K562 (cell line): ENCODE results near the gene FHIP1B. TPM values are rescaled to one million over a fixed set of nuclear protein-coding genes. Genes with fewer than 3 reads are reported as not detected.

Experiments used
- ATAC-seq: fragments of 200-7000 bp; cut with Tn5 transposase; 3 replicates; pipeline ENCODE4 v1.9.1; 2020; ENCODE audit warnings: moderate library complexity
- BruUV-seq: library from RNA; stranded (reverse); fragments of 400-500 nt; replicated peaks from 2 replicates; lab custom pipeline; 2021; lab: Mats Ljungman, UMichigan
- CTCF ChIA-PET: fragments of 300-600 bp; formaldehyde crosslinking; extraction: SDS; loops from one replicate; lab custom pipeline; 2021; ENCODE audit warnings: low intra/inter-chr PET ratio; lab: Yijun Ruan, JAX
- POLR2A ChIA-PET: fragments of 300-600, 350-650 bp; sonication (Branson Sonifier 250); formaldehyde crosslinking; extraction: SDS; loops from one replicate; lab custom pipeline; 2021; ENCODE audit warnings: antibody characterized with exemption, inconsistent platforms; lab: Yijun Ruan, JAX
- DNase-seq, 4 experiments: peaks; one replicate each; pipeline versions ENCODE4 v3.0.0 to v3.0.0-alpha.2; 2011 to 2018; ENCODE audit warnings: low spot score in 3 of 4, mixed read lengths in 3 of 4; ENCODE audit errors: extremely low read depth in 1 of 4
- FAIRE-seq: peaks from 2 replicates; lab custom pipeline; 2011; peaks lifted over from hg19 to GRCh38; lab: Jason Lieb, UNC
- H2AFZ ChIP-seq: 2 replicates; pipeline ENCODE4 v1.6.0; 2011; ENCODE audit warnings: low read depth, low read length, control low read depth, inconsistent platforms
- H3K27ac ChIP-seq: fragments of 200-600 bp; 3 replicates; pipeline ENCODE4 v1.8.0; 2011; ENCODE audit warnings: low read depth, mild to moderate bottlenecking, control low read depth, inconsistent platforms, low read length, moderate library complexity, mixed read lengths; ENCODE audit errors: extremely low read depth
- H3K27me3 ChIP-seq, 2 experiments: fragments of 300-600 bp in 1 of 2; 2 replicates in 1 of 2; 3 replicates in 1 of 2; pipeline versions ENCODE4 v1.6.0 to v1.8.0; 2011; ENCODE audit warnings: inconsistent platforms in 2 of 2, low read length in 2 of 2, mild to moderate bottlenecking in 1 of 2, mixed read lengths in 1 of 2, moderate library complexity in 1 of 2; ENCODE audit not compliant: control insufficient read depth in 2 of 2, insufficient read depth in 2 of 2
- H3K36me3 ChIP-seq: fragments of 300-600 bp; 3 replicates; pipeline ENCODE4 v1.8.0; 2011; ENCODE audit warnings: mild to moderate bottlenecking, low read length, inconsistent platforms; ENCODE audit not compliant: control insufficient read depth, insufficient read depth
- H3K4me1 ChIP-seq, 2 experiments: fragments of 200-600 bp in 1 of 2; replicated peaks in 1 of 2; 2 replicates in 1 of 2; 3 replicates in 1 of 2; pipeline versions ENCODE4 v1.5.1 to v1.8.0; 2011; ENCODE audit warnings: inconsistent platforms in 2 of 2, low read length in 2 of 2, mild to moderate bottlenecking in 1 of 2, mixed read lengths in 1 of 2, moderate library complexity in 1 of 2; ENCODE audit not compliant: control insufficient read depth in 2 of 2, insufficient read depth in 2 of 2
- H3K4me2 ChIP-seq: 2 replicates; pipeline ENCODE4 v1.6.1; 2011; ENCODE audit warnings: low read length, control low read depth, inconsistent platforms, mixed read lengths; ENCODE audit not compliant: insufficient read depth
- H3K4me3 ChIP-seq: fragments of 200-600 bp; sonication (generic), shearing (Covaris generic); 2 replicates; pipeline ENCODE4 v1.5.1; 2016; ENCODE audit warnings: control low read depth, inconsistent platforms
- H3K79me2 ChIP-seq: fragments of 200-600 bp; 3 replicates; pipeline ENCODE4 v1.8.0; 2011; ENCODE audit warnings: low read length, inconsistent platforms; ENCODE audit not compliant: control insufficient read depth, insufficient read depth
- H3K9ac ChIP-seq, 2 experiments: 2 replicates each; pipeline versions ENCODE4 v1.6.0 to v1.6.1; 2011; ENCODE audit warnings: low read depth in 2 of 2, low read length in 2 of 2, control low read depth in 1 of 2, inconsistent platforms in 1 of 2, mild to moderate bottlenecking in 1 of 2, mixed read lengths in 1 of 2; ENCODE audit not compliant: insufficient read depth in 1 of 2
- H3K9me1 ChIP-seq: one replicate; pipeline ENCODE4 v1.6.0; 2011; ENCODE audit warnings: inconsistent platforms, mild to moderate bottlenecking, low read length, moderate library complexity; ENCODE audit not compliant: control insufficient read depth, insufficient read depth
- H3K9me3 ChIP-seq: replicated peaks from 2 replicates; pipeline ENCODE4 v1.5.1; 2011; ENCODE audit warnings: low read depth, low read length, inconsistent platforms; ENCODE audit not compliant: control insufficient read depth, insufficient read depth
- H4K20me1 ChIP-seq: replicated peaks from 2 replicates; pipeline ENCODE4 v1.6.1; 2011; ENCODE audit warnings: low read length, inconsistent platforms, mixed read lengths; ENCODE audit not compliant: control insufficient read depth, insufficient read depth
- ARID4B ChIP-seq: sonication (generic); formaldehyde crosslinking; IDR thresholded peaks from 2 replicates; pipeline ENCODE4 v1.8.0; 2022; ENCODE audit warnings: mild to moderate bottlenecking, missing genetic modification reagents
- NFIC ChIP-seq: fragments of 450-650 bp; IDR thresholded peaks from 2 replicates; pipeline ENCODE4 v1.6.1; 2017; ENCODE audit warnings: mild to moderate bottlenecking, inconsistent platforms
- RBBP5 ChIP-seq: fragments of 200-600 bp; sonication (generic); IDR thresholded peaks from 2 replicates; pipeline ENCODE4 v1.6.1; 2012; ENCODE audit warnings: borderline replicate concordance, mild to moderate bottlenecking, low read length, control low read depth, inconsistent platforms; ENCODE audit not compliant: insufficient read depth, poor library complexity, severe bottlenecking
- SRF ChIP-seq, 2 experiments: fragments of 250-450, 450-650 bp in 1 of 2; sonication (Bioruptor Pico) in 1 of 2; sonication (generic) in 1 of 2; formaldehyde crosslinking; IDR thresholded peaks; 2 replicates each; pipeline versions ENCODE4 v1.5.0 to v1.5.1; 2020 to 2022; ENCODE audit warnings: mild to moderate bottlenecking in 1 of 2, missing genetic modification reagents in 1 of 2
- in situ Hi-C: fragments of 300-500 bp; cut with MboI; formaldehyde crosslinking; loops from 4 replicates; pipeline ENCODE4 v1.15.0; 2018; ENCODE audit warnings: inconsistent platforms, mixed read lengths
- intact Hi-C: fragments of 100-400 bp; cut with micrococcal nuclease; formaldehyde crosslinking; loops from 2 replicates; pipeline ENCODE4 v1.14.2; 2022
- polyA plus RNA-seq, 8 experiments: library from polyadenylated mRNA; depleted of rRNA in 4 of 8; stranded (reverse) in 5 of 8; unstranded in 3 of 8; fragments of >200 nt; fragmentation: Nextera tagmentation in 2 of 8; fragmentation: Illumina TruSeq in 1 of 8; extraction: Ambion mirVana in 2 of 8; extraction: Trizol in 1 of 8; gene quantifications; 2 replicates each; pipeline versions ENCODE4 v1.2.1 to v1.2.3, GENCODE V29; 2011 to 2014; ENCODE audit warnings: inconsistent platforms in 1 of 8, missing spikeins in 1 of 8
- total RNA-seq, 7 experiments: library from RNA; depleted of rRNA in 6 of 7; stranded (reverse); fragments of >200 nt in 6 of 7; fragmentation: Illumina TruSeq in 2 of 7; extraction: Trizol in 2 of 7; gene quantifications; 2 replicates each; pipeline versions ENCODE4 v1.2.1 to v1.2.3, GENCODE V29; 2011 to 2021; ENCODE audit warnings: low replicate concordance in 1 of 7

Gene FHIP1B
- total and polyA plus RNA-seq, 9 of the 15 experiments (the other 6 are each of a cell fraction or from before 2014, with no cell fraction given): 0.94 to 24.7 (median 15.6) TPM

GRCh38 chr11:6232899-6233298 is 1.5 kb downstream of the FHIP1B start:
- no peak for ATAC-seq
- H3K36me3 ChIP-seq: peaks cover 3% of the 10 kb centered on the region; the same call in 1 of the 3 replicates
- FAIRE-seq: no peak
- H3K27ac ChIP-seq: no peak overlapping the region
- H3K9me3 ChIP-seq: no peaks in the 10 kb centered on the region
- H2AFZ ChIP-seq: no peak overlapping the region
- H3K4me2 ChIP-seq: peak overlapping the region; percentile 88
- CTCF ChIA-PET: no interaction called here
- H3K9me1 ChIP-seq: peaks cover 7% of the 10 kb centered on the region
- no peak for TF ChIP-seq SRF (CRISPR knock-in tag; IDR thresholded peaks at IDR 0.05)
- no peak for TF ChIP-seq RBBP5
- no peak for TF ChIP-seq ARID4B (CRISPR knock-in tag)
- peak; percentile 93 for TF ChIP-seq NFIC
- TF ChIP-seq, all 486 proteins: peak for 1
- Histone ChIP-seq H3K79me2 (peaks cover 46% of the 10 kb centered on the region), H3K4me3 (no peak overlapping the region), H3K27me3 (no peaks in the 10 kb centered on the region), H4K20me1 (peaks cover 10% of the 10 kb centered on the region), H3K9ac (peak overlapping the region in 1 of 2 experiments; percentile 3; a peak in 1 of 4 replicates), H3K4me1 (peaks cover 0 to 35% of the 10 kb centered on the region in 2 experiments)
- no TSS peak for BruUV-seq
- in situ Hi-C loops (no loop called here), intact Hi-C loops (no loop called here)
- DNase-seq: peak in 1 of 4 experiments; percentile 52
- POLR2A ChIA-PET: no interaction called here
